AG04450 (cell line): ENCODE results near the gene STK31. TPM values are rescaled to one million over a fixed set of nuclear protein-coding genes. Genes with fewer than 3 reads are reported as not detected.
"Not testable (repeated sequence)": the region's sequence is repeated elsewhere in the genome, so short reads cannot be mapped to it uniquely, and the experiment has no call there.

ENCODE experiments used
- CTCF ChIA-PET: fragments of 300-600, 350-600 bp; formaldehyde crosslinking; extraction: SDS; loops from one replicate; lab custom pipeline; 2022; ENCODE audit warnings: antibody characterized with exemption, inconsistent platforms; lab: Charles Lee
- POLR2A ChIA-PET: fragments of 350-600 bp; formaldehyde crosslinking; extraction: SDS; loops from one replicate; lab custom pipeline; 2021; ENCODE audit warnings: antibody characterized with exemption, inconsistent platforms; lab: Yijun Ruan, JAX
- DNase-seq: peaks from one replicate; pipeline ENCODE4 v3.0.0-alpha.2; 2011; ENCODE audit warnings: low read depth, low spot score
- H3K27ac ChIP-seq: one replicate; pipeline ENCODE4 v1.5.1; 2012; ENCODE audit warnings: low read depth, low read length, control low read depth
- H3K27me3 ChIP-seq: one replicate; pipeline ENCODE4 v1.6.0; 2012; ENCODE audit warnings: low read length; ENCODE audit not compliant: control insufficient read depth, insufficient read depth
- H3K4me3 ChIP-seq: 2 replicates; pipeline ENCODE4 v1.5.1; 2011; ENCODE audit warnings: mild to moderate bottlenecking, low read depth, low read length, control low read depth
- H3K9me3 ChIP-seq: 2 replicates; pipeline ENCODE4 v1.5.1; 2012; ENCODE audit warnings: low read length; ENCODE audit not compliant: control insufficient read depth, insufficient read depth
- CTCF ChIP-seq: IDR thresholded peaks from 2 replicates; pipeline ENCODE4 v1.5.1; 2011; ENCODE audit warnings: low read depth, low read length, control low read depth, inconsistent platforms
- polyA plus RNA-seq: library from polyadenylated mRNA; depleted of rRNA; stranded (reverse); fragments of >200 nt; gene quantifications from 2 replicates; pipeline ENCODE4 v1.2.3, GENCODE V29; 2011

STK31 gene
- polyA plus RNA-seq, 1 experiment, result 0.09 TPM

- TF ChIP-seq CTCF, result no peak
- ChIA-PET CTCF (no interaction called here), POLR2A (no interaction called here)
Measured at GRCh38 chr7:23743226-23743625, 33.2 kb downstream of the STK31 start.

DNA sequence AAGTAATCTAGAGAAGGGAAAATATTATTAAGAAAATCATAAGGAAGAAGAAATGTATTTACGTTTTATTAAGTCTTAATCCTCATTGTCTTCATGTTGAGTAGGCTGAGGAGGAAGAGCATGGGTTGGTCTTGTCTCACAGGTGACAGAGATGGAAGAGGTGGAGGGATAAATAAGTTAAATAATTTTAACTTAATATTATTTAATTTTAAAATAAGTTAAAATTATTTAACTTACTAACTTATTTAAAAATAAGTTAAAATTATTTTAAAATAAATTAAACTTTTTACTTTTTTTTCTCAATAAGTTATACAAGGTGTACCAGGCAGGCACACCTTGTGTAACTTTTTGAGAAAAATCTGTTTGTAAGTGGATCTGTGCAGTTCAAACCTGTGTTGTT is 36.6 kb downstream of the STK31 start:
- TF ChIP-seq CTCF, result no peak
- Histone ChIP-seq H3K4me3 (no peak overlapping the region), H3K27ac (no peak overlapping the region), H3K9me3 (peaks cover 9% of the 10 kb centered on the region; the same call in 1 of the 2 replicates), H3K27me3 (peaks cover 6% of the 10 kb centered on the region)
- ChIA-PET CTCF (no interaction called here), POLR2A (no interaction called here)
- no peak for DNase-seq

More at GRCh38 chr7:23743226-23743625, 33.2 kb downstream of the STK31 start:
- Histone ChIP-seq H3K4me3 (no peak overlapping the region), H3K9me3 (peaks cover 9% of the 10 kb centered on the region; the same call in 1 of the 2 replicates), H3K27me3 (peaks cover 4% of the 10 kb centered on the region), H3K27ac (no peak overlapping the region)
- no peak for DNase-seq

- TF ChIP-seq CTCF, result no peak
- Histone ChIP-seq H3K27ac (no peak overlapping the region), H3K9me3 (no peaks in the 10 kb centered on the region), H3K4me3 (no peak overlapping the region), H3K27me3 (peaks cover 3% of the 10 kb centered on the region)
- ChIA-PET POLR2A (no interaction called here), CTCF (no interaction called here)
- no peak for DNase-seq
Measured at GRCh38 chr7:23751852-23752251, 41.8 kb downstream of the STK31 start.

GRCh38 chr7:23758839-23759238 is 48.8 kb downstream of the STK31 start:
- H3K4me3 ChIP-seq, H3K9me3 ChIP-seq, POLR2A ChIA-PET, H3K27ac ChIP-seq, DNase-seq, CTCF ChIA-PET, H3K27me3 ChIP-seq: not testable (repeated sequence)

DNA sequence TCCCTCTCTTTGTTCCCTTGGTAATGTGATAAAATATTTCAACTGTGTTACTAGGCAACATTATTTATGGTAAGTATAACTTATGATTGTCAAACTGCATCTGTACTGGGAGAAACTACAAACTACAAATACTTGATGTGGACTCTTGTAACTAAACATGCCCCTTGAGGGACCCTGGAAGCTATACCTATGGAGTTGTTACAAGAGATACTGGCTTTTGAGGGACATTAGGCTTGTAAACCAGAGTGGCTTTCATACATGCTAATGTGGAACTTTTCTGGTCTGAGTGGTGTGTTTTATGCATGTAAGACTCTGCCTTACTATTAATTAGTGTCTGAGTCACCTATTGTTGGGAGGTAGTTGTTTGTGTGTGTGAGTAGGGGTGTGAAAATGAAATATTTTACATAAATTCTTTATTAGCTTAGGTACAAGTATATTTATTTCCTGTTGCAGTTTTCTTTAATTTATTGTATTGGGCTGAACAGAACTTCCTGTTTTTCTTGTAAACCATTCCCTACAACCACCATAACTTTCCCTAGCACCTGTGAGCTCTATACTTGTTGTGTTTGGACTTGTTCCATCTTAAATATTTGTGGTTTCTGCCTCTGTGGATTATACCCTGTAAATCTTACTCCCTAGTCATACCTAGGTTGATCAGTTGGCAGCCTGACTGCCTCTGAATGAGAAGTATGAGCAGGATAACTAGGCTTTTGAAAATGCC is 49.8 kb downstream of the STK31 start:
- no peak for TF ChIP-seq CTCF
- H3K27ac ChIP-seq, result no peak overlapping the region
- CTCF ChIA-PET, result no interaction called here
- DNase-seq, result no peak
- H3K27me3 ChIP-seq, result no peaks in the 10 kb centered on the region
- POLR2A ChIA-PET, result interaction anchor here (0.8 kb wide), 1 partner anchor 46 kb away, joined by 3 read pairs; no protein-coding TSS in a partner anchor
- no peak overlapping the region for H3K4me3 ChIP-seq
- no peaks in the 10 kb centered on the region for H3K9me3 ChIP-seq
